ENCODE data around the gene NTSR2.

The NTSR2 gene

DNA sequence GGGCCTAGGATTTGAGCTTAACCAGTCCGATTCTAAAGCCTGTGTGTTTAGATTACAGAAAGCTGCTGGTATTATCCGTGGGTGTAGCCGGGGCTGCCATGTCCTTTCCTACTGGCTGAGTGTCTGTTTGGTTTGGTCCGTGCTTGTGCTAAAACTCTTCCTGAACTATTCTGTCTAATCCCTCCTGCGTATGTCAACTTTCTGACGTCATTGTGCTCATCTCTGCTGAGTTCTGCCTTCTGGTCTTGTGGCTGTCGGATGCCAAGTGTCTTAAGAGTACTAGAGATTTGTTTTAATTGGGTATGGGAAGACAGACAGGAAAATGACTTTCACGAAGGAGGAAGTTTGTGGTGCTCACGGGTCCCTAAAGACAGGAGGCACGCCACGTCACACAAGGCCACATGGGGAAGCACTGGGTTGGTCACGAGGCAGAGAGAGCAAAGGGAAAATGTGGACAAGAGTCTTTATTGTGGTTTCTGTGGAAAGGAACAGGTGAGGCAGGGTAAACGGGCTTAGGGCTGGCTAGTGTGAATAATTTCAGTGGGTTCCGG lies 31.8 kb upstream of the NTSR2 start:
- TF ChIP-seq, protein P1, sequence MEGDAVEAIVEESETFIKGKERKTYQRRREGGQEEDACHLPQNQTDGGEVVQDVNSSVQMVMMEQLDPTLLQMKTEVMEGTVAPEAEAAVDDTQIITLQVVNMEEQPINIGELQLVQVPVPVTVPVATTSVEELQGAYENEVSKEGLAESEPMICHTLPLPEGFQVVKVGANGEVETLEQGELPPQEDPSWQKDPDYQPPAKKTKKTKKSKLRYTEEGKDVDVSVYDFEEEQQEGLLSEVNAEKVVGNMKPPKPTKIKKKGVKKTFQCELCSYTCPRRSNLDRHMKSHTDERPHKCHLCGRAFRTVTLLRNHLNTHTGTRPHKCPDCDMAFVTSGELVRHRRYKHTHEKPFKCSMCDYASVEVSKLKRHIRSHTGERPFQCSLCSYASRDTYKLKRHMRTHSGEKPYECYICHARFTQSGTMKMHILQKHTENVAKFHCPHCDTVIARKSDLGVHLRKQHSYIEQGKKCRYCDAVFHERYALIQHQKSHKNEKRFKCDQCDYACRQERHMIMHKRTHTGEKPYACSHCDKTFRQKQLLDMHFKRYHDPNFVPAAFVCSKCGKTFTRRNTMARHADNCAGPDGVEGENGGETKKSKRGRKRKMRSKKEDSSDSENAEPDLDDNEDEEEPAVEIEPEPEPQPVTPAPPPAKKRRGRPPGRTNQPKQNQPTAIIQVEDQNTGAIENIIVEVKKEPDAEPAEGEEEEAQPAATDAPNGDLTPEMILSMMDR (IDR thresholded peaks at IDR 0.05; ENCODE audit: borderline replicate concordance, control extremely low read depth, extremely low read depth, insufficient read depth, missing control alignments): no peak
- in situ Hi-C loops (cut with MboI; ENCODE audit: low sequenced_read_pairs, unreplicated experiment): no loop called here
- DNase-seq (ENCODE audit: low spot score): no peak

DNA sequence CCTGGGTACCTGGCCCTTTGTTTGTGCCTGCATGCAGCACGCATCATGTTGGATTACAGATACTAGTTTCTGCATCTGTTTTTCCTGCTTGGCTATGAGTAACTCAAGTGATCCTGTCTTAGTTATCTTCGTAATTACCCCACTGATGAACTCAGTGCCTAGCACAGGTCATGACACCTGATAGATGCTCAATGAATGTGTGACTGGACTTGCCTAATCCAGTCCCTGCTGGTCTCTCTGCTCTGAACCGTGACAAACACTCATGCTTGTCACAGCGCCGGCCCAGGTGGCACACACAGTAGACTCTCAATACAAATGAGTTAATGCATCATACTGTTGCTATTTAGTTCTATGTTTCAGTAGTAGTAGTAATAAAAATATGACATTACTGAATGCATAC lies 31.2 kb upstream of the NTSR2 start:
- TF ChIP-seq, protein P1 (IDR thresholded peaks at IDR 0.05; ENCODE audit: borderline replicate concordance, control extremely low read depth, extremely low read depth, insufficient read depth, missing control alignments): no peak
- in situ Hi-C loops (cut with MboI; ENCODE audit: low sequenced_read_pairs, unreplicated experiment): no loop called here
- DNase-seq (ENCODE audit: low spot score): no peak

DNA sequence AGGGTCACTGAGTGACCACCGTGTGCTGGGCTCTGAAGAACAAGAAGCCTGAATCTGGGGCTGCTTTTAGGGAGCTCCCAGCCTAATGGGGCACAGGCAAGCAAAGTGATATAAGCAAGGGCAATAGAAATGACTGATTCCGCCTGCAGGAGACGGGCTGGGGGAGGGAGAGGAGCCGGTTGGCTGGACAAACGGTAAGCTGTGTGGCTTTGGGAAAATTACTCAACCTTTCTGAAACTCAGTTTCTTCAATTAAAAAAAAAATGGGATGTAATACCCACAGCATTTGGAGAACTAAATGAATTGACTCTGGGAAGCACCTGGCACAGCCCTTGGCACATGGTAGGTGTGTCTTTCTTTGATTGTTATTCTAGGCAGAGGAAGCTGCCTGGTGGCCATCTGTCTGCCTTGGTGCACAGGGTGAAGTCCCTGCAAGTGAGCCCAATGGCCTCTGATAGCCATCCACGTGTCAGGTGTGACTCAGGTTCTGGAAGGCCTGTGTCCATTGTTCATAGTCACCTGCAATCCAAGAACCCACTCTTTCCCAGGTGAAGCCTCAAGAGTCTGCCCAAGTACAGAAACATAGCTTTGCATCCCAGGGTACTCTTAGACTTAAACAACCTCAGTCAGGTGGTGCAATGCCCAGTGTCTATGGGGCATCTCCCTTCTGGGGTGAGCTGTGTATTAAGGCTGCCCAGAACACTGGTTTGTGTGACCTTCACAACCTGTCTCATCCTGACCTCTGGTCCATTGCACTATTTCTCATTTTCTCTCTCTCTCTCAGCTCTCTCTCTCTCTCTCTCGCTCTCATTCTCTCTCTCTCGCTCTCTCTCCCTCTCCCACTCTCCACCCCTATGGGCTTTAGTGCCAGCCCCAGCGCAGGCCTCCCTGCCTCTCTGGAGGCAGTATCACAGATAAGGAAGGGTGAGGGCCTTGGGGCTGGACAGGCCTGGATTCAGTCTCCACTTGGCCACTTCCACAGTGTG lies 30.0 kb upstream of the NTSR2 start:
- DNase-seq (ENCODE audit: low spot score): no peak
- TF ChIP-seq, protein P1 (IDR thresholded peaks at IDR 0.05; ENCODE audit: borderline replicate concordance, control extremely low read depth, extremely low read depth, insufficient read depth, missing control alignments): no peak
- in situ Hi-C loops (cut with MboI; ENCODE audit: low sequenced_read_pairs, unreplicated experiment): no loop called here

DNA sequence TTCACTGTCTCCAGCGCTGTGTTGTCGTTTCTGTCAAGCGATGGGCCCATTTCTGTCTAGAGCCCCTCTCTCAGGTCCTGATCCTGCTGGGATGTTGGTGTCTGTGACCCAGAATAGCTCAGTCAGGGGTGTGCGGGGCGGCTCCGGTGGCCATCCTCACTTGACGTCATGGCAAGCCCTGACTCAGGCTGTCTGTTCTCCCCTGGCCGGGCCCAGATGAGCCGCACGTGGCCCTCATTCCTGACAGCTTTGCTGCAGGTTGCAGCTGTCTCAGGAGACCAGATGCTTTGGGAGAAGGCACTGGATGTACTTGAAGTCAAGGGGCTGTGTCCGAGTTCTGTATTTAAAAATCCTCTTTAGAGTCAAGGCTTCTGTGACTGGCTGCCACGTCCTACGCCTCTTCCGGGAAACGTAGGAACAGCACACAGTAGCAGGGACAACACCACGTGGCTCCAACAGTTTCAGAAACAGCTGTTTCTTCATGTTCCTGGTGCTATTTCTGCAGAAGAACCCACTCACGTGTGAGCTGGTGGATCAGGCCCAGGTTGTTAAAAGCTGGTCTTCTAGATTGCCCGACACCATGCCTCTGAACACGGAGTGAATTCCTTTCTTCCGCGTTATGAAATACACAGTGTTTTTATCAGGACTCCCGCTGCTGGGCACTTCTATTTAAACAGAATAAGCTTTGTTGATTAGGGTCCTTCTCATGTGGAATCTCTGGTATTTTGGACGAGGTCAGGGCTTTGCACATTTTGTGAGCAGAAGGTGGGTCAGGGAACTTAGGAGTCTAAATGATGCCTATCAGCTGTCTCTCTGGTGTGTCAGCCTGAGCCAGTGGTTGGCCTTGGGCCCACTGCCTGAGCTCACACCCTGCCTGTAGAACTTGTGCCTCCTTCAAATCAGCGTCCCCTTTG lies 28.3 kb upstream of the NTSR2 start:
- TF ChIP-seq, protein P1 (IDR thresholded peaks at IDR 0.05; ENCODE audit: borderline replicate concordance, control extremely low read depth, extremely low read depth, insufficient read depth, missing control alignments): no peak
- in situ Hi-C loops (cut with MboI; ENCODE audit: low sequenced_read_pairs, unreplicated experiment): no loop called here

DNA sequence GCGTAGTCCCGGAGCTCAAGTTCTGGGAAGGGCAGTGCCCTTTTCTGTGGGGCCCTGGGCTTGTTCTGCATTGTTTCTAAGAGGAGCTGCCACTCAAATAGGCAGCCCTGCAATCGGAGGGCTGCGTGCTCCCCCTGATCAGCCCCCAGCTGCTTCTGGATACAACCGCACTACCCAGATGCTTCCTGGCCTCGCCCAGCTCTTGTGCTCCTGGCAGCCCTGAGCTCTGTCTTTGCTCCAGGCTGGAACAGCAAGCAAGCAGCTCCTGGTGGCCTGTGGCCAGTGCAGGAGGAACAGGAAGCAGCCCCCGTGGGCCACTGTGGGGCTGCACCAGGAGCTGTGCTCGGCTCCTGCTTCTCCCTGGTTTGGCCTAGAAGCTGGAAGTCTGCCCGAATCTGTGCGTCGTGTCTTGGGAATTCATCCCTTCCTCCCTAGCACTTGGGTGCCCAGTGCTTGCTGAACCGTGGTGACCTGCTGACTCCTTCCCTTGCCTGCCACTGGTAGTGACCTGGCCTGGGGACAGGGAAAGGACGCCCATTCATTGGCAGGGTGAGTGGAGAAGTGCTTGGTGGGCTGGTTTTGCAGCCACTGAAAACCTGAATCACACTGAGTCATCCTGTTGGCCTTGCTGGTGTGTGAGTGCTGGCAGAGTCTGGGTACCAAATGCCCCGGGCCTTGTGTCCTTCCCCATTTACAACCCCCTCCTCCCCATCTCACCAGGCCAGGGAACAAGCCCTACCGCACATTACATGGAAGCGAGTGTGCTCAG lies 27.3 kb upstream of the NTSR2 start:
- DNase-seq (ENCODE audit: low spot score): no peak
- in situ Hi-C loops (cut with MboI; ENCODE audit: low sequenced_read_pairs, unreplicated experiment): no loop called here
- TF ChIP-seq, protein P1 (IDR thresholded peaks at IDR 0.05; ENCODE audit: borderline replicate concordance, control extremely low read depth, extremely low read depth, insufficient read depth, missing control alignments): no peak

More for the DNA sequence above, 28.3 kb upstream of the NTSR2 start:
- no peak for DNase-seq (ENCODE audit: low spot score)
